Heart left ventricle (tissue), 13 donors: Measurements from ENCODE around the gene KCTD19.

ENCODE experiments used
- POLR2A ChIP-seq, 2 donors: fragments of 450-650 bp; IDR thresholded peaks; one replicate each; pipeline ENCODE4 v1.6.1; 2017; ENCODE audit warnings: antibody characterized with exemption in 2 of 2, mild to moderate bottlenecking in 2 of 2, moderate library complexity in 2 of 2
- TF ChIP-seq, protein P1 (sequence below), 12 donors: fragments of 200-600 bp; sonication (generic) in 4 of 12; IDR thresholded peaks; one replicate each; pipeline versions ENCODE4 v1.5.0 to v1.8.0; 2018 to 2022; ENCODE audit warnings: antibody characterized with exemption in 12 of 12, mild to moderate bottlenecking in 5 of 12
- donor health status: ischemic (EF 13 %, LVEDD 7.1; RV severe dilation, severe dysfunction).
- donor health status: DM: no; HTN: yes; CAD: no.
- donor health status: DM: no; HTN: no; CAD: no.
- donor health status: ischemic (EF 25% LVEDD 6.9; RV normal size, moderate dysfunction).
- donor health status: ischemic (EF 25% LVEDD 5.7; RV mildly dilated, moderate dysfunction).
- donor health status: ischemic (EF 35%, LVEDD 5.7; RV mildly dilated, moderate dysfunction).
- donor health status: nonischemic (EF 11% LVEDD 7.7; RV severe dilation, severe dysfunction).
- donor health status: DM: yes; HTN: yes; CAD: no.
- donor health status: PGD.
- donor health status: ischemic (EF 29% LVEDD 5.4; RV normal size, mild dysfunction).
- donor health status: nonischemic (EF 23%, LVEDD 6.1; RV moderate dilation, normal function).

DNA sequence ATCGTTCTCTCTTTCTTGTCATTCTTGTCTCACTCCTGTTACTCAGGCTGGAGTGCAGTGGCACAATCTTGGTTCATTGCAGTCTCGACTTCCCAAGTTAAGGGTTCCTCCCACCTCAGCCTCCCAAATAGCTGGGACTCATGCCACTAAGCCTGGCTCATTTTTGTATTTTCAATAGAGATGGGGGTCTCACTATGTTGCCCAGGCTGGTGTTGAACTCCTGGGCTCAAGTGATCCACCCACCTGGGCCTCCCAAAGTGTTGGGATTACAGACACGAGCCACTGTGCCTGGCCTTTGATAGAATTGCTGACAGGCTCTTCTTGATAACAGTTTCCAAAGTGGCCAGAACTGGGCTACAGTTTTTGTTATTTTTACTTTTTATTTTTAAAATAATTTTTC is 34.5 kb upstream of the KCTD19 start:
- no peak for TF ChIP-seq POLR2A (IDR thresholded peaks at IDR 0.05)
- TF ChIP-seq, protein P1, sequence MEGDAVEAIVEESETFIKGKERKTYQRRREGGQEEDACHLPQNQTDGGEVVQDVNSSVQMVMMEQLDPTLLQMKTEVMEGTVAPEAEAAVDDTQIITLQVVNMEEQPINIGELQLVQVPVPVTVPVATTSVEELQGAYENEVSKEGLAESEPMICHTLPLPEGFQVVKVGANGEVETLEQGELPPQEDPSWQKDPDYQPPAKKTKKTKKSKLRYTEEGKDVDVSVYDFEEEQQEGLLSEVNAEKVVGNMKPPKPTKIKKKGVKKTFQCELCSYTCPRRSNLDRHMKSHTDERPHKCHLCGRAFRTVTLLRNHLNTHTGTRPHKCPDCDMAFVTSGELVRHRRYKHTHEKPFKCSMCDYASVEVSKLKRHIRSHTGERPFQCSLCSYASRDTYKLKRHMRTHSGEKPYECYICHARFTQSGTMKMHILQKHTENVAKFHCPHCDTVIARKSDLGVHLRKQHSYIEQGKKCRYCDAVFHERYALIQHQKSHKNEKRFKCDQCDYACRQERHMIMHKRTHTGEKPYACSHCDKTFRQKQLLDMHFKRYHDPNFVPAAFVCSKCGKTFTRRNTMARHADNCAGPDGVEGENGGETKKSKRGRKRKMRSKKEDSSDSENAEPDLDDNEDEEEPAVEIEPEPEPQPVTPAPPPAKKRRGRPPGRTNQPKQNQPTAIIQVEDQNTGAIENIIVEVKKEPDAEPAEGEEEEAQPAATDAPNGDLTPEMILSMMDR (IDR thresholded peaks at IDR 0.05): no peak
